Keratinocyte (primary cell): ENCODE measurements around the gene COL4A4. TPM values are rescaled to one million over a fixed set of nuclear protein-coding genes. Genes with fewer than 3 reads are reported as not detected.

Experiments
- DNase-seq: peaks from one replicate; pipeline ENCODE4 v3.0.0-alpha.2; 2011; ENCODE audit warnings: low read depth, missing footprints, low spot score
- FAIRE-seq: peaks from 2 replicates; lab custom pipeline; 2011; peaks lifted over from hg19 to GRCh38; lab: Jason Lieb, UNC
- H2AFZ ChIP-seq: 2 replicates; pipeline ENCODE4 v1.6.0; 2012; ENCODE audit warnings: low read length, control low read depth, inconsistent platforms; ENCODE audit not compliant: control insufficient read depth
- H3K27ac ChIP-seq: 2 replicates; pipeline ENCODE4 v1.5.1; 2011; ENCODE audit warnings: low read length; ENCODE audit not compliant: control insufficient read depth, insufficient read depth
- H3K27me3 ChIP-seq: 3 replicates; pipeline ENCODE4 v1.6.0; 2011; ENCODE audit warnings: low read length; ENCODE audit not compliant: control insufficient read depth, insufficient read depth; ENCODE audit errors: extremely low read depth
- H3K36me3 ChIP-seq, 2 experiments: 2 replicates in 1 of 2; 3 replicates in 1 of 2; pipeline ENCODE4 v1.5.1; 2011; ENCODE audit warnings: low read length in 2 of 2, mild to moderate bottlenecking in 1 of 2; ENCODE audit not compliant: control insufficient read depth in 2 of 2, insufficient read depth in 2 of 2; ENCODE audit errors: extremely low read depth in 1 of 2
- H3K4me1 ChIP-seq: 3 replicates; pipeline ENCODE4 v1.5.1; 2011; ENCODE audit warnings: low read length; ENCODE audit not compliant: control insufficient read depth, insufficient read depth; ENCODE audit errors: extremely low read depth
- H3K4me2 ChIP-seq: 3 replicates; pipeline ENCODE4 v1.6.0; 2011; ENCODE audit warnings: low read depth, low read length; ENCODE audit not compliant: control insufficient read depth, insufficient read depth; ENCODE audit errors: extremely low read depth
- H3K4me3 ChIP-seq, 3 experiments: fragments of 200-600 bp in 1 of 3; sonication (generic) in 1 of 3; 2 replicates in 2 of 3; 3 replicates in 1 of 3; pipeline ENCODE4 v1.5.1; 2011 to 2016; ENCODE audit warnings: low read length in 3 of 3, mild to moderate bottlenecking in 3 of 3, control low read depth in 2 of 3, inconsistent platforms in 1 of 3, low read depth in 1 of 3, mixed read lengths in 1 of 3, mixed run types in 1 of 3, moderate library complexity in 1 of 3; ENCODE audit not compliant: control insufficient read depth in 2 of 3, insufficient read depth in 2 of 3; ENCODE audit errors: extremely low read depth in 1 of 3
- H3K79me2 ChIP-seq: 2 replicates; pipeline ENCODE4 v1.6.0; 2012; ENCODE audit warnings: low read length; ENCODE audit not compliant: control insufficient read depth, insufficient read depth
- H3K9ac ChIP-seq: 3 replicates; pipeline ENCODE4 v1.6.0; 2011; ENCODE audit warnings: low read length; ENCODE audit not compliant: control insufficient read depth, insufficient read depth; ENCODE audit errors: extremely low read depth
- H3K9me1 ChIP-seq: 3 replicates; pipeline ENCODE4 v1.6.0; 2011; ENCODE audit warnings: low read length; ENCODE audit not compliant: control insufficient read depth, insufficient read depth; ENCODE audit errors: extremely low read depth
- H3K9me3 ChIP-seq: 2 replicates; pipeline ENCODE4 v1.5.1; 2012; ENCODE audit warnings: low read depth, low read length; ENCODE audit not compliant: control insufficient read depth
- H4K20me1 ChIP-seq: 3 replicates; pipeline ENCODE4 v1.6.0; 2011; ENCODE audit warnings: low read length; ENCODE audit not compliant: control insufficient read depth, insufficient read depth; ENCODE audit errors: extremely low read depth
- CTCF ChIP-seq, 3 experiments: IDR thresholded peaks in 1 of 3; conservative IDR thresholded peaks in 1 of 3; optimal IDR thresholded peaks in 1 of 3; 2 replicates in 2 of 3; 3 replicates in 1 of 3; pipeline versions ENCODE3 to v1.5.1; 2011; ENCODE audit warnings: low read length in 3 of 3, mild to moderate bottlenecking in 3 of 3, moderate library complexity in 2 of 3, control low read depth in 1 of 3, inconsistent platforms in 1 of 3; ENCODE audit not compliant: insufficient read depth in 2 of 3; ENCODE audit errors: extremely low read depth in 1 of 3
- EZH2 ChIP-seq: IDR thresholded peaks from one replicate; pipeline ENCODE4 v1.6.1; 2012; ENCODE audit warnings: inconsistent platforms, mild to moderate bottlenecking, low read length, moderate library complexity
- dilution Hi-C: fragments of 300-500 bp; cut with MboI; formaldehyde crosslinking; loops from one replicate; pipeline ENCODE4 v1.7.0; 2020; ENCODE audit warnings: low sequenced_read_pairs; ENCODE audit not compliant: extremely low pct_ligation_motif_present
- polyA plus RNA-seq, 5 experiments: library from polyadenylated mRNA; depleted of rRNA in 3 of 5; stranded (reverse) in 3 of 5; stranded (forward) in 1 of 5; unstranded in 1 of 5; fragments of >200 nt; gene quantifications; 1 replicate in 1 of 5; 2 replicates in 3 of 5; 3 replicates in 1 of 5; pipeline versions ENCODE4 v1.2.1 to v1.2.3, GENCODE V29; 2011 to 2012; ENCODE audit warnings: missing spikeins in 2 of 5, low read depth in 1 of 5, low replicate concordance in 1 of 5

The COL4A4 gene
- polyA plus RNA-seq, 1 donor (not counting 4 experiments of a cell fraction or from before 2014, with no cell fraction given): not detected

GRCh38 chr2:227016894-227017293 is 147.1 kb downstream of the COL4A4 start:
- no peak for TF ChIP-seq EZH2
- no peak for TF ChIP-seq CTCF (optimal IDR thresholded peaks at IDR 0.05 in 1 of 3, IDR thresholded peaks at IDR 0.05 in 1 of 3, conservative IDR thresholded peaks at IDR 0.05 in 1 of 3; ENCODE audit: extremely low read depth in 1 of 3, insufficient read depth in 2 of 3, low read length in 3 of 3)
- H3K4me3 ChIP-seq: no peak overlapping the region
- H3K27me3 ChIP-seq: no peaks in the 10 kb centered on the region
- H3K9me3 ChIP-seq: no peaks in the 10 kb centered on the region
- H4K20me1 ChIP-seq: no peaks in the 10 kb centered on the region
- DNase-seq (no peak), FAIRE-seq (no peak)
- no peak overlapping the region for H3K4me2 ChIP-seq
- dilution Hi-C loops: no loop called here
- H3K27ac ChIP-seq: no peak overlapping the region
- H3K9ac ChIP-seq: no peak overlapping the region
- no peaks in the 10 kb centered on the region for H3K4me1 ChIP-seq
- no peaks in the 10 kb centered on the region for H3K36me3 ChIP-seq
- H3K9me1 ChIP-seq: no peaks in the 10 kb centered on the region
- no peak overlapping the region for H2AFZ ChIP-seq
- H3K79me2 ChIP-seq: no peaks in the 10 kb centered on the region

DNA sequence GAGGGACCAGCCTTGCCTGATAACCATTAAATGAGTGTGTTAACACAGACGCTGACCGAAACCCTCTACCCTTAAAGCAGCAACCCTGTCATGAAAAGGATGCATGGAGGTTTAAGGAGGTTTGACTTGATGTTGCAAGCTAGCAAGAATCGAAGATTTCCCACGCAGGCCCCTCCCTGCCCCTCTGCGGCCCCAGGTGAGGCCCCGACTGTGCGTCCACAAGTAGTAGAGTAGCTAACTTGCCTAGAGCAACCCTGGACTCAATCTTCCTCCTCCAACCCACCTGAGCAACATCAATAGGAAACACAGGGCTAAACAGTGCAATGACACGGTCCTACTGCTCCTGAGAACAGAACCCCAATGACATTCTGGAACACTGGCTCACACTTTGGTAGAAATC is 150.1 kb downstream of the COL4A4 start:
- no peaks in the 10 kb centered on the region for H3K27me3 ChIP-seq
- no peak overlapping the region for H2AFZ ChIP-seq
- TF ChIP-seq CTCF (optimal IDR thresholded peaks at IDR 0.05 in 1 of 3, IDR thresholded peaks at IDR 0.05 in 1 of 3, conservative IDR thresholded peaks at IDR 0.05 in 1 of 3; ENCODE audit: extremely low read depth in 1 of 3, insufficient read depth in 2 of 3, low read length in 3 of 3): no peak
- no peak for TF ChIP-seq EZH2
- H3K4me2 ChIP-seq: no peak overlapping the region
- H3K79me2 ChIP-seq: no peaks in the 10 kb centered on the region
- no peaks in the 10 kb centered on the region for H3K9me1 ChIP-seq
- peaks cover 2% of the 10 kb centered on the region for H3K9me3 ChIP-seq
- H4K20me1 ChIP-seq: no peaks in the 10 kb centered on the region
- dilution Hi-C loops: no loop called here
- no peak overlapping the region for H3K9ac ChIP-seq
- H3K4me1 ChIP-seq: peaks cover 2% of the 10 kb centered on the region
- no peak for FAIRE-seq
- H3K4me3 ChIP-seq: no peak overlapping the region
- H3K27ac ChIP-seq: no peak overlapping the region
- no peak for DNase-seq
- H3K36me3 ChIP-seq: no peaks in the 10 kb centered on the region
